ENCODE data around the gene GPR141. TPM values are rescaled to one million over a fixed set of nuclear protein-coding genes. Genes with fewer than 3 reads are reported as not detected.

Gene GPR141
- total and polyA plus RNA-seq, 2 donors (not counting 1 experiment from before 2014, with no cell fraction given), result not detected

DNA sequence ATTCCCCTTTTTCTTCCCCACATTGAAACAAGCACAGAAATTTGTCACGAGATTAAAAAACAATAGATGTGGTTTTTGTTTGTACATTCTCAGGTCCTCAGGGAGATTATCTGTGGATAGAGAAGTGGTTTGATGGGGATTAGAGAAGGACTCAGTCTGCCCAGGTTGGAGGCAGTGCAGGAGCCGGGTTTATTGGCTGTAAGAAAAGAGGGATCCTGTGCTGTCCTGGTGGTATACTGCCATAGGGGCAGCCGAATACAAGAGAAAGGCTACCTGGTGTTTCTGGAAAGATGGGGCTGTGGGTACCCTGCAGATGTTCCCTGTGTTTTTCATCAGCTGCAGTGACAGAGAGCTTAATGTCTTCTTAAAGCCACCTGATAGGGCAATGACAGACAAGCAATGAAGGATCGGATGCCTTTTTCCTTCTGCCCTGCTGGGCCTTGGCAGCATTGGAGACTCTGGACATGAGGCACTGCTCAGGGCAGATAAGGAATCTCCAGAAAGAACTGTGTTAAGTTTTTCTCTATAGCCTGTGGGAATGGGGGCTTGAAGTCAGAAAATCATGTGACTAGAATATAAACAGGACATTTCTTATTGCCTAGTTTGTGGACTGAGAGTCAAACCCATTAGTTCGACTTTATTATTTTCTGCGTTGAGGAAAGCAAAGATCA, 18.1 kb upstream of the GPR141 start:
- Mint-ChIP-seq H3K27me3 (peaks cover 72% of the 10 kb centered on the region), H3K4me1 (peaks cover 5% of the 10 kb centered on the region), H3K9me3 (ENCODE audit: insufficient read depth) (no peaks in the 10 kb centered on the region), H3K4me3 (no peak overlapping the region), H3K27ac (no peak overlapping the region)
- intact Hi-C loops (cut with micrococcal nuclease), result no loop called here
- no peaks in the 10 kb centered on the region for H4K20me1 ChIP-seq (ENCODE audit: control insufficient read depth, insufficient read depth, low read length, poor library complexity, severe bottlenecking)
- no peak overlapping the region for H3K4me3 ChIP-seq (ENCODE audit: control extremely low read depth in 1 of 5, extremely low read depth in 1 of 5, insufficient read depth in 1 of 5, low read depth in 2 of 5, low read length in 4 of 5)
- POLR2A ChIA-PET, result no interaction called here
- TF ChIP-seq CTCF (IDR thresholded peaks at IDR 0.05) (no peak), EZH2 (IDR thresholded peaks at IDR 0.05; ENCODE audit: borderline replicate concordance, insufficient read depth, low read depth, low read length, poor library complexity, severe bottlenecking) (no peak)
- 76% methylated on average over 6 of the region's 6 CpGs for WGBS (ENCODE audit: insufficient coverage)
- no peaks in the 10 kb centered on the region for H3K79me2 ChIP-seq (ENCODE audit: control insufficient read depth, insufficient read depth, low read length)
- H3K27me3 ChIP-seq (replicated peaks in 1 of 4; ENCODE audit: control extremely low read depth in 1 of 4, control insufficient read depth in 3 of 4, insufficient read depth in 4 of 4, low read length in 3 of 4), result peaks cover 0 to 28% (median 23%) of the 10 kb centered on the region in 4 experiments
- peaks cover 3 to 5% of the 10 kb centered on the region in 2 donors for H3K4me1 ChIP-seq (ENCODE audit: control insufficient read depth in 2 of 2, insufficient read depth in 2 of 2, low read length in 2 of 2)
- ATAC-seq (ENCODE audit: low read depth) (no peak), DNase-seq (no peak)
- H3K27ac ChIP-seq (ENCODE audit: low read length in 2 of 2), result no peak overlapping the region
- no peak overlapping the region for H3K4me2 ChIP-seq (replicated peaks; ENCODE audit: low read depth, low read length, poor library complexity, severe bottlenecking)
- H3K9me3 ChIP-seq (ENCODE audit: control extremely low read depth in 1 of 3, control insufficient read depth in 2 of 3, insufficient read depth in 1 of 3, low read length in 2 of 3), result no peaks in the 10 kb centered on the region
- no peaks in the 10 kb centered on the region for H3K36me3 ChIP-seq (replicated peaks in 1 of 2; ENCODE audit: control extremely low read depth in 1 of 2, control insufficient read depth in 1 of 2, extremely low read depth in 1 of 2, insufficient read depth in 2 of 2, low read length in 1 of 2)
- CTCF ChIA-PET, result no interaction called here
- no peak overlapping the region for H3K9ac ChIP-seq (ENCODE audit: low read length)
- H2AFZ ChIP-seq (ENCODE audit: insufficient read depth, low read depth, low read length, poor library complexity, severe bottlenecking), result no peak overlapping the region

DNA sequence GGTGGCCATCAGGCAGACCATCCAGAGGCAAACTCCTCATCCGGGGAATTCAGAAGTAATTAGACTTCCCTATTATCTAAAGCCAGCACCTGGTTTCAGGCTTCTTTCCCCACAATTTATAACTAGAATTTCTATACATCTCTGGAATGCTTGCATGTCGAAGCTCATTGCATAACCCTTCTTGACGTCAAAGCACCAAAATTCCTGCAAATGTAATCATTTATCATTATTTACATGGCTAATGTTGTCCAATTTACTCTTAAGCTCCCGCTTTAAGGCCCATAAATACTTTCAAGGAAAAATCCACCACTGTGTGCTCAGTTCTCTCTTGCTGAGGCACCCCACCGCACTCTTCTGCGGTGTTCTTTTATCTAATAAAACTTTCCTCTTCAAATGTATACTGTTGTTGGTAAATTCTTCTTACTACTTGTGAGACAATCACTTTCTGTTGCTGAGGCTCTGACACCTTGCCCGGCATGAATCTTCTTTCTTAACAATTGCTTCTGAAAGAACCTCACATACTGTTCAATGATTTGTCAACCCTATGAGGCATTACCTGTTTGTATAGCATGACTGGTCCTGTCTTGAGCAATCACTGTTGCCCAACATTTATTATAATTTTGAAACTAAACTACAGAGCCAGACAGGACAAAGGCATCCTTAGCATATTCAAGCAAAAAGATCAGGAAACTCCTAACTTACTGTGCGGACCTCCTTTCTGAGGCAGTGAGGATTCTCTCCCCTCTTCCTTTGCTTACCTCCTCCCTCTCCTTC, 17.4 kb upstream of the GPR141 start:
- H2AFZ ChIP-seq (ENCODE audit: insufficient read depth, low read depth, low read length, poor library complexity, severe bottlenecking), result no peak overlapping the region
- Mint-ChIP-seq H3K27me3 (peaks cover 77% of the 10 kb centered on the region), H3K9me3 (ENCODE audit: insufficient read depth) (no peaks in the 10 kb centered on the region), H3K4me1 (peaks cover 5% of the 10 kb centered on the region), H3K4me3 (no peak overlapping the region), H3K27ac (no peak overlapping the region)
- 71% methylated on average over 4 of the region's 8 CpGs for WGBS (ENCODE audit: insufficient coverage)
- H3K9ac ChIP-seq (ENCODE audit: low read length), result no peak overlapping the region
- H3K4me2 ChIP-seq (replicated peaks; ENCODE audit: low read depth, low read length, poor library complexity, severe bottlenecking), result no peak overlapping the region
- no peak overlapping the region for H3K27ac ChIP-seq (ENCODE audit: low read length in 2 of 2)
- peaks cover 3 to 5% of the 10 kb centered on the region in 2 donors for H3K4me1 ChIP-seq (ENCODE audit: control insufficient read depth in 2 of 2, insufficient read depth in 2 of 2, low read length in 2 of 2)
- H3K36me3 ChIP-seq (replicated peaks in 1 of 2; ENCODE audit: control extremely low read depth in 1 of 2, control insufficient read depth in 1 of 2, extremely low read depth in 1 of 2, insufficient read depth in 2 of 2, low read length in 1 of 2), result no peaks in the 10 kb centered on the region
- no peaks in the 10 kb centered on the region for H3K9me3 ChIP-seq (ENCODE audit: control extremely low read depth in 1 of 3, control insufficient read depth in 2 of 3, insufficient read depth in 1 of 3, low read length in 2 of 3)
- H4K20me1 ChIP-seq (ENCODE audit: control insufficient read depth, insufficient read depth, low read length, poor library complexity, severe bottlenecking), result no peaks in the 10 kb centered on the region
- peaks cover 0 to 27% (median 23%) of the 10 kb centered on the region in 4 experiments for H3K27me3 ChIP-seq (replicated peaks in 1 of 4; ENCODE audit: control extremely low read depth in 1 of 4, control insufficient read depth in 3 of 4, insufficient read depth in 4 of 4, low read length in 3 of 4)
- CTCF ChIA-PET, result no interaction called here
- no peak overlapping the region for H3K4me3 ChIP-seq (ENCODE audit: control extremely low read depth in 1 of 5, extremely low read depth in 1 of 5, insufficient read depth in 1 of 5, low read depth in 2 of 5, low read length in 4 of 5)
- intact Hi-C loops (cut with micrococcal nuclease), result no loop called here
- ATAC-seq (ENCODE audit: low read depth), result no peak
- no peak for DNase-seq
- H3K79me2 ChIP-seq (ENCODE audit: control insufficient read depth, insufficient read depth, low read length), result no peaks in the 10 kb centered on the region
- POLR2A ChIA-PET, result no interaction called here
- no peak for TF ChIP-seq CTCF (IDR thresholded peaks at IDR 0.05)
- no peak for TF ChIP-seq EZH2 (IDR thresholded peaks at IDR 0.05; ENCODE audit: borderline replicate concordance, insufficient read depth, low read depth, low read length, poor library complexity, severe bottlenecking)

Measured in B cell (primary cell).